Gastrocnemius medialis (tissue), 4 donors: ENCODE results near the gene TMX3. TPM values are rescaled to one million over a fixed set of nuclear protein-coding genes. Genes with fewer than 3 reads are reported as not detected.

Source experiments
- ATAC-seq, 2 donors: fragments of 150-250 bp; one replicate each; pipeline ENCODE4 v1.9.1; 2016
- DNase-seq, 2 donors: peaks; one replicate each; pipeline ENCODE4 v3.0.0-alpha.2; 2019
- H3K27ac ChIP-seq, 4 donors: fragments of 200-600 bp; sonication (generic); 1 replicate in 1 of 4; 2 replicates in 3 of 4; pipeline ENCODE4 v1.5.1; 2016 to 2018; ENCODE audit warnings: mild to moderate bottlenecking in 2 of 4, moderate library complexity in 1 of 4
- H3K27me3 ChIP-seq, 3 donors: fragments of 200-600 bp; sonication (generic) in 2 of 3; 1 replicate in 1 of 3; 2 replicates in 2 of 3; pipeline versions ENCODE4 v1.5.1 to v1.6.0; 2016 to 2019; ENCODE audit warnings: mild to moderate bottlenecking in 1 of 3, moderate library complexity in 1 of 3
- H3K36me3 ChIP-seq, 2 donors: fragments of 200-600 bp; sonication (generic) in 1 of 2; one replicate each; pipeline ENCODE4 v1.5.1; 2017 to 2018
- H3K4me1 ChIP-seq, 2 donors: fragments of 200-600 bp; sonication (generic) in 1 of 2; one replicate each; pipeline ENCODE4 v1.5.1; 2016 to 2017; ENCODE audit warnings: mild to moderate bottlenecking in 2 of 2
- H3K4me3 ChIP-seq, 4 donors: fragments of 200-600 bp; sonication (generic) in 3 of 4; 1 replicate in 1 of 4; 2 replicates in 3 of 4; pipeline ENCODE4 v1.5.1; 2016 to 2019; ENCODE audit warnings: mild to moderate bottlenecking in 2 of 4
- H3K9me3 ChIP-seq, 3 donors: fragments of 200-600 bp; sonication (generic) in 2 of 3; 1 replicate in 1 of 3; 2 replicates in 2 of 3; pipeline ENCODE4 v1.5.1; 2016 to 2019
- POLR2A ChIP-seq, 2 donors: fragments of 450-650 bp; IDR thresholded peaks; one replicate each; pipeline ENCODE4 v1.6.1; 2017; ENCODE audit warnings: antibody characterized with exemption in 2 of 2, mild to moderate bottlenecking in 2 of 2, moderate library complexity in 2 of 2
- in situ Hi-C, 4 donors: fragments of 200-750 bp; cut with MboI; loops; one replicate each; pipeline versions ENCODE4 v1.15.0 to v1.8.0; 2017; ENCODE audit warnings: low sequenced_read_pairs in 4 of 4
- intact Hi-C: fragments of 100-400 bp; cut with DNase I; formaldehyde crosslinking; loops from one replicate; pipeline ENCODE4 v1.15.1; 2023; ENCODE audit warnings: low total_unique reads
- total RNA-seq, 4 donors: library from RNA; depleted of rRNA; stranded (reverse); fragments of >200 nt; gene quantifications; one replicate each; pipeline versions ENCODE4 v1.1.0 to v1.2.3, GENCODE V29; 2016
- TF ChIP-seq, protein P1 (sequence below), 5 experiments: fragments of 450-650 bp in 3 of 5; fragments of 200-600 bp in 2 of 5; sonication (generic) in 2 of 5; IDR thresholded peaks in 4 of 5; conservative IDR thresholded peaks in 1 of 5; 1 replicate in 4 of 5; 2 replicates in 1 of 5; pipeline ENCODE4 v1.5.1; 2016 to 2019; ENCODE audit warnings: antibody characterized with exemption in 5 of 5, mild to moderate bottlenecking in 3 of 5, moderate library complexity in 3 of 5

TMX3 gene
- total RNA-seq, 4 donors from 2014 or later = 13.7 to 23.3 (median 16.7) TPM

DNA sequence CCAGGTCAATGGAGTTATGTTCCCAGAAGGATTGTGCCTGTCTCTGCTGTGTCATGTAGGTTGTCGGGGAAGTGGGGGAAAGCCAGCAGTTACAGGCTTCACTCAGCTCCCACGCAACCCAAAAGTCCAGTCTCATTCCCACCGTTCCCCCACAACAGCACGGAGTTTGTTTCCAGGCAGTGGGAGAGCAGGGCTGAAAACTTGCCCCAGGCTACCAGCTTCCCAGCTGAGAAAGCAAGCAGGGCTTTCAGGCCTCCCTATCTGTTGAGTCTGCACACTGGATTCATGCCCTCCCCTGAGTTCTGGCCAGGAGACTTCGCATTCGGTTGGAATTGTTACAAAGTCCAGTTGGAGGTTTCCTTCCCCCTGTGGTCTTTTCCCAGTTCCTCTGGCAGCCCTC lies 76.3 kb downstream of the TMX3 start:
- Histone ChIP-seq H3K4me1 (no peaks in the 10 kb centered on the region), H3K9me3 (no peaks in the 10 kb centered on the region), H3K4me3 (no peak overlapping the region), H3K36me3 (no peaks in the 10 kb centered on the region), H3K27ac (no peak overlapping the region), H3K27me3 (no peaks in the 10 kb centered on the region)
- no peak for DNase-seq
- in situ Hi-C loops (no loop called here), intact Hi-C loops (no loop called here)
- ATAC-seq = no peak
- TF ChIP-seq, protein P1, sequence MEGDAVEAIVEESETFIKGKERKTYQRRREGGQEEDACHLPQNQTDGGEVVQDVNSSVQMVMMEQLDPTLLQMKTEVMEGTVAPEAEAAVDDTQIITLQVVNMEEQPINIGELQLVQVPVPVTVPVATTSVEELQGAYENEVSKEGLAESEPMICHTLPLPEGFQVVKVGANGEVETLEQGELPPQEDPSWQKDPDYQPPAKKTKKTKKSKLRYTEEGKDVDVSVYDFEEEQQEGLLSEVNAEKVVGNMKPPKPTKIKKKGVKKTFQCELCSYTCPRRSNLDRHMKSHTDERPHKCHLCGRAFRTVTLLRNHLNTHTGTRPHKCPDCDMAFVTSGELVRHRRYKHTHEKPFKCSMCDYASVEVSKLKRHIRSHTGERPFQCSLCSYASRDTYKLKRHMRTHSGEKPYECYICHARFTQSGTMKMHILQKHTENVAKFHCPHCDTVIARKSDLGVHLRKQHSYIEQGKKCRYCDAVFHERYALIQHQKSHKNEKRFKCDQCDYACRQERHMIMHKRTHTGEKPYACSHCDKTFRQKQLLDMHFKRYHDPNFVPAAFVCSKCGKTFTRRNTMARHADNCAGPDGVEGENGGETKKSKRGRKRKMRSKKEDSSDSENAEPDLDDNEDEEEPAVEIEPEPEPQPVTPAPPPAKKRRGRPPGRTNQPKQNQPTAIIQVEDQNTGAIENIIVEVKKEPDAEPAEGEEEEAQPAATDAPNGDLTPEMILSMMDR (IDR thresholded peaks at IDR 0.05 in 4 of 5, conservative IDR thresholded peaks at IDR 0.05 in 1 of 5) = no peak
- no peak for TF ChIP-seq POLR2A (IDR thresholded peaks at IDR 0.05)

DNA sequence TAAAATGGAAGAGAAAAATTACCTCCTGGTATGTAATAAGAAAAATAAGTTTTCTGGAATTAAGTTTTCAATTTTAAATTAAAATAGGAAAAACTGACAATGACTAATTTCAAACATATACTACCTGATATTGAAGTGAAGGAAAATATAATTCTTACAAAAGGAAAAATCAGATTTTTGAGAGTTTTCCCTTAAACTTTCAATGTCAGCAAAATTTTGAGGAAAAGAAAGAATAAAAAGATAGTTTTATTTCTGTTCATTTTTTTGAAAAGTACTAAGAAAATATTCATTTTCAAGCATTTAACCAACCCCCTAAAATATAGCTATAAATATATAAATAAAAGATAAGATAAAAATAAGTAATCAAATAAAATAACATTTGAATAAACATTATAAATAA lies 87.1 kb downstream of the TMX3 start:
- ATAC-seq = no peak
- TF ChIP-seq POLR2A (IDR thresholded peaks at IDR 0.05) = no peak
- TF ChIP-seq, protein P1 (IDR thresholded peaks at IDR 0.05 in 4 of 5, conservative IDR thresholded peaks at IDR 0.05 in 1 of 5) = no peak
- H3K36me3 ChIP-seq = no peaks in the 10 kb centered on the region
- intact Hi-C loops (no loop called here), in situ Hi-C loops (no loop called here)
- H3K4me3 ChIP-seq = no peak overlapping the region
- peaks cover 0 to 2% (median 0%) of the 10 kb centered on the region in 3 donors for H3K9me3 ChIP-seq
- no peaks in the 10 kb centered on the region for H3K27me3 ChIP-seq
- DNase-seq = no peak
- H3K4me1 ChIP-seq = no peaks in the 10 kb centered on the region
- no peak overlapping the region for H3K27ac ChIP-seq

Other genes starting within 250 kb of the TMX3 start
- gene CCDC102B, start 83.0 kb upstream of the TMX3 start, total RNA-seq = 1 to 10 TPM in 3 of 4 donors, under 1 TPM in 1; 0.93 to 3.3 (median 1.3) TPM